DOHH2 (cell line): ENCODE data around the gene PHACTR2.

ENCODE experiments used
- H3F3A ChIP-seq: fragments of 200-600 bp; sonication (generic), shearing (Covaris generic); 2 replicates; pipeline ENCODE4 v1.6.0; 2016; ENCODE audit warnings: antibody characterized with exemption, mild to moderate bottlenecking; ENCODE audit not compliant: control insufficient read depth, insufficient read depth
- H3K27ac ChIP-seq: fragments of 200-600 bp; sonication (generic); 2 replicates; pipeline ENCODE4 v1.5.1; 2014; ENCODE audit warnings: low read depth, mild to moderate bottlenecking, low read length, moderate library complexity
- H3K27me3 ChIP-seq: fragments of 200-600 bp; sonication (generic); 2 replicates; pipeline ENCODE4 v1.6.1; 2014; ENCODE audit warnings: mild to moderate bottlenecking, low read length, mixed read lengths; ENCODE audit not compliant: control insufficient read depth
- H3K36me3 ChIP-seq: fragments of 200-600 bp; sonication (generic); 2 replicates; pipeline ENCODE4 v1.6.1; 2014; ENCODE audit warnings: mild to moderate bottlenecking, low read length, moderate library complexity, mixed read lengths; ENCODE audit not compliant: control insufficient read depth
- H3K4me1 ChIP-seq: fragments of 200-600 bp; sonication (generic); 2 replicates; pipeline ENCODE4 v1.6.1; 2014; ENCODE audit warnings: mild to moderate bottlenecking, low read length, mixed read lengths; ENCODE audit not compliant: control insufficient read depth
- H3K4me2 ChIP-seq: fragments of 200-600 bp; sonication (generic); 2 replicates; pipeline ENCODE4 v1.6.0; 2014; ENCODE audit warnings: mild to moderate bottlenecking, low read length, moderate library complexity
- H3K4me3 ChIP-seq: fragments of 200-600 bp; sonication (generic); 2 replicates; pipeline ENCODE4 v1.5.1; 2014; ENCODE audit warnings: mild to moderate bottlenecking, low read length, mixed read lengths
- H3K79me2 ChIP-seq: fragments of 200-600 bp; sonication (generic); 2 replicates; pipeline ENCODE4 v1.6.1; 2014; ENCODE audit warnings: mild to moderate bottlenecking, low read length, mixed read lengths; ENCODE audit not compliant: control insufficient read depth
- H3K9me2 ChIP-seq: fragments of 200-600 bp; sonication (generic); replicated peaks from 2 replicates; pipeline ENCODE4 v1.6.1; 2014; ENCODE audit warnings: mild to moderate bottlenecking, low read length, mixed read lengths; ENCODE audit not compliant: control insufficient read depth
- H3K9me3 ChIP-seq: fragments of 200-600 bp; sonication (generic); 2 replicates; pipeline ENCODE4 v1.6.1; 2014; ENCODE audit warnings: antibody characterized with exemption, low read length, mixed read lengths; ENCODE audit not compliant: control insufficient read depth, insufficient read depth
- H4K20me1 ChIP-seq: fragments of 200-600 bp; sonication (generic); 2 replicates; pipeline ENCODE4 v1.6.0; 2014; ENCODE audit warnings: low read depth, mild to moderate bottlenecking, antibody characterized with exemption, low read length, moderate library complexity; ENCODE audit not compliant: control insufficient read depth, insufficient read depth
- EZH2phosphoT487 ChIP-seq: fragments of 200-600 bp; sonication (generic); IDR thresholded peaks from 2 replicates; pipeline ENCODE4 v1.6.1; 2017; ENCODE audit warnings: borderline replicate concordance, mild to moderate bottlenecking, antibody characterized with exemption, low read length, moderate library complexity, mixed read lengths
- TF ChIP-seq, protein P1 (sequence below): fragments of 200-600 bp; sonication (generic); IDR thresholded peaks from one replicate; pipeline ENCODE4 v1.5.1; 2014; ENCODE audit warnings: antibody characterized with exemption, mild to moderate bottlenecking, low read depth, low read length; ENCODE audit not compliant: poor library complexity, severe bottlenecking

The PHACTR2 gene

GRCh38 chr6:143688681-143689080 is 10.9 kb downstream of the PHACTR2 start:
- Histone ChIP-seq H4K20me1 (no peaks in the 10 kb centered on the region), H3K79me2 (no peaks in the 10 kb centered on the region), H3K27me3 (no peaks in the 10 kb centered on the region), H3K36me3 (no peaks in the 10 kb centered on the region), H3F3A (no peaks in the 10 kb centered on the region), H3K9me2 (no peaks in the 10 kb centered on the region), H3K4me2 (no peak overlapping the region), H3K4me1 (no peaks in the 10 kb centered on the region), H3K9me3 (no peaks in the 10 kb centered on the region), H3K4me3 (no peak overlapping the region), H3K27ac (no peak overlapping the region)
- no peak for TF ChIP-seq EZH2phosphoT487
- TF ChIP-seq, protein P1, sequence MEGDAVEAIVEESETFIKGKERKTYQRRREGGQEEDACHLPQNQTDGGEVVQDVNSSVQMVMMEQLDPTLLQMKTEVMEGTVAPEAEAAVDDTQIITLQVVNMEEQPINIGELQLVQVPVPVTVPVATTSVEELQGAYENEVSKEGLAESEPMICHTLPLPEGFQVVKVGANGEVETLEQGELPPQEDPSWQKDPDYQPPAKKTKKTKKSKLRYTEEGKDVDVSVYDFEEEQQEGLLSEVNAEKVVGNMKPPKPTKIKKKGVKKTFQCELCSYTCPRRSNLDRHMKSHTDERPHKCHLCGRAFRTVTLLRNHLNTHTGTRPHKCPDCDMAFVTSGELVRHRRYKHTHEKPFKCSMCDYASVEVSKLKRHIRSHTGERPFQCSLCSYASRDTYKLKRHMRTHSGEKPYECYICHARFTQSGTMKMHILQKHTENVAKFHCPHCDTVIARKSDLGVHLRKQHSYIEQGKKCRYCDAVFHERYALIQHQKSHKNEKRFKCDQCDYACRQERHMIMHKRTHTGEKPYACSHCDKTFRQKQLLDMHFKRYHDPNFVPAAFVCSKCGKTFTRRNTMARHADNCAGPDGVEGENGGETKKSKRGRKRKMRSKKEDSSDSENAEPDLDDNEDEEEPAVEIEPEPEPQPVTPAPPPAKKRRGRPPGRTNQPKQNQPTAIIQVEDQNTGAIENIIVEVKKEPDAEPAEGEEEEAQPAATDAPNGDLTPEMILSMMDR: no peak

DNA sequence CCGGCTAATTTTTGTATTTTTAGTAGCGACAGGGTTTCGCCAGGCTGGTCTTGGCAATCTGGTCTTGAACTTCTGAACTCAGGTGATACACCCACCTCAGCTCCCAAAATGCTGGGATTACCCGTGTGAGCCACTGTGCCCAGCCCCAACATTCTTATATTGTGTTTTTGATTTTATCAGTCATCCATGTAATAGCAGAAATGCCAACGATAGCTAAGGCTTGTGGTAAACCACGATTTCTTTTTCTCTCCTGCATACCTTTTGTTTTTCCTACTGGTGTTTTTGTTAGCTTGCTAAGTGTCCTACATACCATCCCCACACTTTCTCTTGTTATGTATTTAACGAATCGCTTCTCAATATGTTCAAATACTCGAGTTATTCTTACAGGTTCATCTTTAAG is 12.1 kb downstream of the PHACTR2 start:
- Histone ChIP-seq H3K36me3 (no peaks in the 10 kb centered on the region), H3K79me2 (no peaks in the 10 kb centered on the region), H3K4me1 (no peaks in the 10 kb centered on the region), H3K9me2 (no peaks in the 10 kb centered on the region), H3F3A (no peaks in the 10 kb centered on the region), H3K27ac (no peak overlapping the region), H3K9me3 (no peaks in the 10 kb centered on the region), H3K4me2 (no peak overlapping the region), H3K4me3 (no peak overlapping the region), H3K27me3 (no peaks in the 10 kb centered on the region), H4K20me1 (no peaks in the 10 kb centered on the region)
- TF ChIP-seq, protein P1: no peak

DNA sequence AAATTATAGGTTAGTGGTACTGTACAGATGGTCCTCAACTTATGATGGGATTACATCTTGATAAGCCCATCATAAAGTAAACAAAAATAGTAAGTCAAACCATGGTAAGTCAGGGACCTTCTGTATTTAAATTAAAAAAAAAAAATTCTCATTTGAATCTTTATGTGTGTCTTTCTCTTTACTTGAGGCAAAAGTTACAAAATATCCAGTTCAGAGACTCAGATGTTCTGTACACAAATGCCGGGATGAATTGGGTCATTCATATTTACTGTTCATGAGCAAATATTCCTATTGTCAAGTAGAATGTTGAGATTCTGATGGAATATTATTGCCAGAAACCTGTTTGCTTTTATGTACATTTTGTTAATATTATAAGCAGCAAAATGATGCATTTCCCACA is 13.4 kb downstream of the PHACTR2 start:
- Histone ChIP-seq H3K4me3 (no peak overlapping the region), H3K9me3 (no peaks in the 10 kb centered on the region), H3K9me2 (no peaks in the 10 kb centered on the region), H3K4me2 (no peak overlapping the region), H3F3A (no peaks in the 10 kb centered on the region), H3K4me1 (no peaks in the 10 kb centered on the region), H3K79me2 (no peaks in the 10 kb centered on the region), H3K27ac (no peak overlapping the region), H4K20me1 (no peaks in the 10 kb centered on the region), H3K36me3 (no peaks in the 10 kb centered on the region), H3K27me3 (no peaks in the 10 kb centered on the region)
- TF ChIP-seq EZH2phosphoT487: no peak
- TF ChIP-seq, protein P1: no peak
